ENCODE results near the gene ZSWIM4. TPM values are rescaled to one million over a fixed set of nuclear protein-coding genes. Genes with fewer than 3 reads are reported as not detected.

Gene ZSWIM4
- total RNA-seq, 1 donor from 2014 or later: 9.5 TPM

DNA sequence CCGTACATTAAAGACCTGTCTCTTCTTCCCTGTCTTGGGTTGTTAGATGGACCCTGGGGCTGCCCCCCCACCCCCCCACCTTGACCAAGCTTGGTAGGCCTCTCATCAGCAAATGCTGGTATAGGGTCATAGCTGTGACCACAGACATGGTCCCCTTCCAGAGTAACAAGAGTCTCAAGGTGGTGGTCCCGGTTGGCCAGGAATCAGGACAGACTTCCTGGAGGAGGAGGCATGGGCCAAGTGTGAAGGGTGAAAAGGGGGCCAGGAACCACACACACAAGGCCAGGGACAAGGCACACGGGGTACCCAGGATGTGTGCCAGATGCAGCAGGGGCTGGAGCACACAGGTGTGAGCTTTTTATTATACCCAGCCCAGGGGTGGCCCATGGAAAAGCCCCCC lies 32.0 kb upstream of the ZSWIM4 start:
- TF ChIP-seq, protein P1, sequence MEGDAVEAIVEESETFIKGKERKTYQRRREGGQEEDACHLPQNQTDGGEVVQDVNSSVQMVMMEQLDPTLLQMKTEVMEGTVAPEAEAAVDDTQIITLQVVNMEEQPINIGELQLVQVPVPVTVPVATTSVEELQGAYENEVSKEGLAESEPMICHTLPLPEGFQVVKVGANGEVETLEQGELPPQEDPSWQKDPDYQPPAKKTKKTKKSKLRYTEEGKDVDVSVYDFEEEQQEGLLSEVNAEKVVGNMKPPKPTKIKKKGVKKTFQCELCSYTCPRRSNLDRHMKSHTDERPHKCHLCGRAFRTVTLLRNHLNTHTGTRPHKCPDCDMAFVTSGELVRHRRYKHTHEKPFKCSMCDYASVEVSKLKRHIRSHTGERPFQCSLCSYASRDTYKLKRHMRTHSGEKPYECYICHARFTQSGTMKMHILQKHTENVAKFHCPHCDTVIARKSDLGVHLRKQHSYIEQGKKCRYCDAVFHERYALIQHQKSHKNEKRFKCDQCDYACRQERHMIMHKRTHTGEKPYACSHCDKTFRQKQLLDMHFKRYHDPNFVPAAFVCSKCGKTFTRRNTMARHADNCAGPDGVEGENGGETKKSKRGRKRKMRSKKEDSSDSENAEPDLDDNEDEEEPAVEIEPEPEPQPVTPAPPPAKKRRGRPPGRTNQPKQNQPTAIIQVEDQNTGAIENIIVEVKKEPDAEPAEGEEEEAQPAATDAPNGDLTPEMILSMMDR (IDR thresholded peaks at IDR 0.05): no peak
- peaks cover 14% of the 10 kb centered on the region for H3K4me1 Mint-ChIP-seq (ENCODE audit: low read depth)
- no peaks in the 10 kb centered on the region for H3K9me3 Mint-ChIP-seq (ENCODE audit: low read depth)
- no peak overlapping the region for H3K27ac Mint-ChIP-seq (ENCODE audit: unreplicated experiment)
- peak overlapping the region; percentile 12 for H3K4me3 Mint-ChIP-seq (ENCODE audit: unreplicated experiment)
- H3K27me3 Mint-ChIP-seq (ENCODE audit: low read depth): no peaks in the 10 kb centered on the region
- no peak for DNase-seq (ENCODE audit: low spot score)
- peaks cover 12% of the 10 kb centered on the region for H3K36me3 Mint-ChIP-seq (ENCODE audit: low read depth)

DNA sequence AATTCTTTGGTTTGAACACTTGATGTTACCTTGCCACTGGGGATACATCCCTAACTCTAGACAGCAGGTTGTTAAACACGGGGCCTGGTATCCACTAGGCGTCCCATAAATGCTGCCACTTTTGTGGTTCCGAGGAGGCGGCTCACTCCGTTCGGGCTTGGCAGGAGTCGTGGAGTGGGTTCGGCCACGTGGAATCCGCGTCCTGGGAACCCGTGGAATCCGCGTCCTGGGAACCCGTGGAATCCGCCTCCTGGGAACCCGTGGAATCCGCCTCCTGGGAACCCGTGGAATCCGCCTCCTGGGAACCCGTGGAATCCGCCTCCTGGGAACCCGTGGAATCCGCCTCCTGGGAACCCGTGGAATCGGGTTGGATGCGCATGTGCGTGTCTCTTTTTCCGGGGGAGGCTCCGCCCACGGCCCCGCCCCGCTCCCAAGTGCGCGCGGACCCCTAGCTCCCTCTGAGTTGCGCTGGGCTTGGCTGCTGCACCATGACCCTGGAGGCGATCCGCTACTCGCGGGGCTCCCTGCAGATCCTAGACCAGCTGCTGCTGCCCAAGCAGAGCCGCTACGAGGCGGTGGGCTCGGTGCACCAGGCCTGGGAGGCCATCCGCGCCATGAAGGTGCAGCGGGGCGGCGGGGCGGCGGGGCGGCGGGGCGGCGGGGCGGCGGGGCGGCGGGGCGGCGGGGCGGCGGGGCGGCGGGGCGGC lies 31.0 kb upstream of the ZSWIM4 start, which contains the start of gene MRI1:
TSS of gene MRI1 (plus strand) at position 422 of the 707 bp plus-strand sequence. CDS start at position 489, 67 bp downstream.
- Mint-ChIP-seq H3K36me3 (ENCODE audit: low read depth) (peaks cover 10% of the 10 kb centered on the region), H3K27me3 (ENCODE audit: low read depth) (no peaks in the 10 kb centered on the region), H3K4me3 (ENCODE audit: unreplicated experiment) (peak within 1 kb of the TSS; percentile 82), H3K27ac (ENCODE audit: unreplicated experiment) (peak within 1 kb of the TSS; percentile 63), H3K4me1 (ENCODE audit: low read depth) (peaks cover 14% of the 10 kb centered on the region), H3K9me3 (ENCODE audit: low read depth) (no peaks in the 10 kb centered on the region)
- no peak for DNase-seq (ENCODE audit: low spot score)
- TF ChIP-seq, protein P1 (IDR thresholded peaks at IDR 0.05): no peak

DNA sequence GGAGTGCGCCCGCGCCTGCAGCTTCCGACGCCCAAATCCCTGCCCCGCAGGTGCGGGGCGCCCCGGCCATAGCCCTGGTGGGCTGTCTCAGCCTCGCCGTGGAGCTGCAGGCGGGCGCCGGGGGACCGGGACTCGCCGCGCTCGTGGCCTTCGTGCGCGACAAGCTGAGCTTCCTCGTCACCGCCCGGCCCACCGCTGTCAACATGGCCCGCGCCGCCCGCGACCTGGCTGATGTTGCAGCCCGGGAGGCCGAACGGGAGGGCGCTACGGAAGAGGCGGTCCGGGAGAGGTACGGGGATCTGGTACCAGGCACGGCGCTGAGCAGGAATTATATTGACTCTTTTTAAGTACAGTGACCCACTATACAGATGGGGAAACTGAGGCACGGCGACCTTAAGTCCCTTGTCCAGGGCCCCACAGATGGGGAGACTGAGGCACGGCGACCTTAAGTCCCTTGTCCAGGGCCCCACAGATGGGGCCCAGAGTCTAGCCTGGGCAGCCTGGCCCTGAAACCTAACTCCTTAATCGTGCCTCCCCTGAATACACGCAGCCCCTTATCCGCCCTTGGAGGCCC lies 30.3 kb upstream of the ZSWIM4 start:
- Mint-ChIP-seq H3K36me3 (ENCODE audit: low read depth) (peaks cover 9% of the 10 kb centered on the region), H3K4me1 (ENCODE audit: low read depth) (peaks cover 14% of the 10 kb centered on the region), H3K27ac (ENCODE audit: unreplicated experiment) (peak overlapping the region; percentile 63), H3K9me3 (ENCODE audit: low read depth) (no peaks in the 10 kb centered on the region), H3K4me3 (ENCODE audit: unreplicated experiment) (peak overlapping the region; percentile 82), H3K27me3 (ENCODE audit: low read depth) (no peaks in the 10 kb centered on the region)
- TF ChIP-seq, protein P1 (IDR thresholded peaks at IDR 0.05): no peak
- no peak for DNase-seq (ENCODE audit: low spot score)

DNA sequence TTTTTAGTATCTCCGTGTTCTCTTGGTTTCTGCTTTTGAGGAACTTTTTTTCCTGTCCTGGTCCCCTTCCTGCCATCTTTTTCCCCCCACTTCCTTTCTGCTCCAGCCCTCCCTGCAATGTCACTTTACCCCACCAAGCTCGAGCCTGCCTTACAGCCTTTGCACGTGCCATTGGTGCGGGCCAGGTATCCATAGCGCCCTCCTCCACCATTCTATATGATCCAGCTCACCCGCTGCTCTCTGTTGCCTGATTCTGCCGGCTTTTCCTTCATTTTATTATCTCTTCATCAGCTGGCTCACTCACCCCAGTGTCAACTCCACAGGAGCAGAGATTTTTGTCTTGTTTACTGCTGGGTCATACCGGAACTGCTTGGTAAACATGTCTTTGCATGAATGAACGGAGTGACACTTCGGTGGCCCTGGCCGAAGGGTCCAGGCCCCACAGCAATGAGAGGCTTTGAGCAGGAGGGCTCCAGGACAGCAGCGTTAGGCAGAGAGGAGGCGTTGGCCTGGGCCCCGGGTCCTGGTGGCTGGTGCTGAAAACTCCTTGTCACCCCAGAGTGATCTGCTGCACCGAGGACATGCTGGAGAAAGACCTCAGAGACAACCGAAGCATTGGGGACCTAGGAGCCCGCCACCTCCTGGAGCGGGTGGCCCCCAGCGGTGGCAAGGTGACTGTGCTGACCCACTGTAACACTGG lies 29.7 kb upstream of the ZSWIM4 start:
- Mint-ChIP-seq H3K4me3 (ENCODE audit: unreplicated experiment) (peak overlapping the region; percentile 82), H3K27me3 (ENCODE audit: low read depth) (no peaks in the 10 kb centered on the region), H3K36me3 (ENCODE audit: low read depth) (peaks cover 12% of the 10 kb centered on the region), H3K27ac (ENCODE audit: unreplicated experiment) (peak overlapping the region; percentile 63), H3K9me3 (ENCODE audit: low read depth) (no peaks in the 10 kb centered on the region), H3K4me1 (ENCODE audit: low read depth) (peaks cover 14% of the 10 kb centered on the region)
- no peak for DNase-seq (ENCODE audit: low spot score)
- TF ChIP-seq, protein P1 (IDR thresholded peaks at IDR 0.05): no peak

DNA sequence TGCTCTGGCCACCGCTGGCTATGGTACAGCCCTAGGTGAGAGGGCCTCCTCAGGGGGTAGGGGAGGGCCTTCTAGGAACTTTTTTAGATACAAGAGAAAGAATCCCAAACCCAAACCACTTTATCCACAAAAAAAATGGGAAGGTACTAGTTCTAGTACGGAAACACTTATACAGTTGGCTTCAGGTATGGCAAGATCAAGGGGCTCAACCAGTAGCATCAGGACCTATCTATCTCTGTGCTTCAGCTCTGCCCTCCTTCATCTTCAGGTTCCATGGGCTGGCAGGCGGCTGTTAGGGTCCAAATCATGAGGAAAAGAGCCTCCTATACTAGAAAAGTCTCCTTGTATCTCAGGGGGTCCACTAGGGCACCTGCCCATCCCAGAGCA lies 29.2 kb upstream of the ZSWIM4 start:
- H3K27me3 Mint-ChIP-seq (ENCODE audit: low read depth): no peaks in the 10 kb centered on the region
- H3K4me1 Mint-ChIP-seq (ENCODE audit: low read depth): peaks cover 14% of the 10 kb centered on the region
- TF ChIP-seq, protein P1 (IDR thresholded peaks at IDR 0.05): no peak
- no peak for DNase-seq (ENCODE audit: low spot score)
- no peaks in the 10 kb centered on the region for H3K9me3 Mint-ChIP-seq (ENCODE audit: low read depth)
- H3K36me3 Mint-ChIP-seq (ENCODE audit: low read depth): peaks cover 12% of the 10 kb centered on the region
- peak overlapping the region; percentile 63 for H3K27ac Mint-ChIP-seq (ENCODE audit: unreplicated experiment)
- no peak overlapping the region for H3K4me3 Mint-ChIP-seq (ENCODE audit: unreplicated experiment)
